Suprapubic skin (tissue), 4 donors: ENCODE measurements around the gene CEP43. TPM values are rescaled to one million over a fixed set of nuclear protein-coding genes. Genes with fewer than 3 reads are reported as not detected.

Experiments
- DNase-seq, 2 donors: peaks; one replicate each; pipeline ENCODE4 v3.0.0-alpha.2; 2019; ENCODE audit warnings: low spot score in 2 of 2
- H3K27ac ChIP-seq: fragments of 200-600 bp; sonication (generic); one replicate; pipeline ENCODE4 v1.5.1; 2019
- H3K27me3 ChIP-seq: fragments of 200-600 bp; sonication (generic); one replicate; pipeline ENCODE4 v1.5.1; 2019
- H3K36me3 ChIP-seq: fragments of 200-600 bp; sonication (generic); one replicate; pipeline ENCODE4 v1.5.1; 2019
- H3K4me1 ChIP-seq: fragments of 200-600 bp; sonication (generic); one replicate; pipeline ENCODE4 v1.5.1; 2019
- H3K4me3 ChIP-seq: fragments of 200-600 bp; sonication (generic); one replicate; pipeline ENCODE4 v1.5.1; 2019; ENCODE audit warnings: mild to moderate bottlenecking
- H3K9me3 ChIP-seq: fragments of 200-600 bp; sonication (generic); one replicate; pipeline ENCODE4 v1.5.1; 2019
- CTCF ChIP-seq, 2 donors: fragments of 200-600 bp in 1 of 2; fragments of 450-650 bp in 1 of 2; sonication (generic) in 1 of 2; IDR thresholded peaks; one replicate each; pipeline ENCODE4 v1.5.1; 2016 to 2019; ENCODE audit warnings: antibody characterized with exemption in 2 of 2, mild to moderate bottlenecking in 1 of 2, moderate library complexity in 1 of 2
- EP300 ChIP-seq: sonication (generic); formaldehyde crosslinking; IDR thresholded peaks from one replicate; pipeline ENCODE4 v1.6.1; 2017; ENCODE audit warnings: antibody characterized with exemption
- POLR2A ChIP-seq, 2 donors: fragments of 450-650 bp; IDR thresholded peaks; one replicate each; pipeline ENCODE4 v1.6.1; 2017; ENCODE audit warnings: antibody characterized with exemption in 2 of 2, mild to moderate bottlenecking in 2 of 2, moderate library complexity in 2 of 2
- POLR2AphosphoS5 ChIP-seq, 3 donors: sonication (generic); formaldehyde crosslinking; IDR thresholded peaks; one replicate each; pipeline ENCODE4 v1.6.1; 2017; ENCODE audit warnings: antibody characterized with exemption in 3 of 3
- WGBS: methylation state at CpG from one replicate; pipeline ENCODE4 v1.1.5; 2018; 5-methylcytosine and 5-hydroxymethylcytosine counted together
- total RNA-seq, 4 donors: library from RNA; depleted of rRNA; stranded (reverse); fragments of >200 nt; gene quantifications; one replicate each; pipeline ENCODE4 v1.1.0, GENCODE V29; 2016

Gene CEP43
- total RNA-seq, 4 donors from 2014 or later, result 7.8 to 21.3 (median 11.2) TPM

DNA sequence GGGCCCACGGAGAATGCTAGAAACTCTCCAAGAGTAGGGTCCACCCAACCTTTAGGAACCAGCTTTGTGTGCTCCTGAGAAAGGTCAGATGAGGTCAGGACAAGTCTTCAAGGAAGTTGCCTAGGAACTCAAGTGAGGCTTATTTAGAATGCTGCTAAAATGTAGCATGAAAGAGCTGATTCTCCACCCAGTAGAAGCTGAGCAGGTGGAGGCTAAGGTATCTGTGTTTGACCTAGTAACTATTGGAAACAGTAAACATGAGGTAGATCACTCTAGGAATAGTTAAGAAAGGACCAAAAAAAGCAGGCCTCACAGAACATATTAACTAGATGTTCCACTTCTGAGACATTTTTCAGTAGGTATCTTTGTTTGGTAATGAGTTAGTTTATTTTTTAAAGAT is 13.9 kb downstream of the CEP43 start:
- TF ChIP-seq POLR2AphosphoS5 (IDR thresholded peaks at IDR 0.05) (no peak), CTCF (IDR thresholded peaks at IDR 0.05) (no peak), POLR2A (IDR thresholded peaks at IDR 0.05) (no peak), EP300 (no peak)
- DNase-seq, result no peak
- WGBS, result 100% methylated on average over 1 of the region's 1 CpG
- Histone ChIP-seq H3K4me1 (no peaks in the 10 kb centered on the region), H3K27me3 (no peaks in the 10 kb centered on the region), H3K4me3 (no peak overlapping the region), H3K9me3 (no peaks in the 10 kb centered on the region), H3K36me3 (peaks cover 30% of the 10 kb centered on the region), H3K27ac (no peak overlapping the region)

GRCh38 chr6:167013946-167014345 is 14.7 kb downstream of the CEP43 start:
- Histone ChIP-seq H3K9me3 (no peaks in the 10 kb centered on the region), H3K36me3 (peaks cover 32% of the 10 kb centered on the region), H3K4me3 (no peak overlapping the region), H3K27ac (no peak overlapping the region), H3K27me3 (no peaks in the 10 kb centered on the region), H3K4me1 (no peaks in the 10 kb centered on the region)
- no peak for TF ChIP-seq POLR2AphosphoS5 (IDR thresholded peaks at IDR 0.05)
- no peak for TF ChIP-seq EP300
- DNase-seq, result no peak
- 96% methylated on average over 4 of the region's 4 CpGs for WGBS

GRCh38 chr6:167015302-167015701 is 16.1 kb downstream of the CEP43 start:
- Histone ChIP-seq H3K36me3 (peaks cover 37% of the 10 kb centered on the region), H3K4me1 (no peaks in the 10 kb centered on the region), H3K27ac (no peak overlapping the region), H3K9me3 (no peaks in the 10 kb centered on the region), H3K27me3 (no peaks in the 10 kb centered on the region), H3K4me3 (no peak overlapping the region)
- TF ChIP-seq POLR2AphosphoS5 (IDR thresholded peaks at IDR 0.05) (no peak), CTCF (IDR thresholded peaks at IDR 0.05) (no peak), EP300 (no peak), POLR2A (IDR thresholded peaks at IDR 0.05) (no peak)
- DNase-seq, result no peak
- 95% methylated on average over 9 of the region's 9 CpGs for WGBS

- H3K27me3 ChIP-seq, result no peaks in the 10 kb centered on the region
- WGBS, result 93% methylated on average over 3 of the region's 3 CpGs
- no peak for DNase-seq
- H3K4me3 ChIP-seq, result no peak overlapping the region
- H3K4me1 ChIP-seq, result no peaks in the 10 kb centered on the region
- no peaks in the 10 kb centered on the region for H3K9me3 ChIP-seq
- no peak overlapping the region for H3K27ac ChIP-seq
- peaks cover 36% of the 10 kb centered on the region for H3K36me3 ChIP-seq
- TF ChIP-seq CTCF (IDR thresholded peaks at IDR 0.05) (no peak), EP300 (no peak), POLR2A (IDR thresholded peaks at IDR 0.05) (no peak), POLR2AphosphoS5 (IDR thresholded peaks at IDR 0.05) (no peak)
These were observed 21.0 kb downstream of the CEP43 start for GRCh38 chr6:167020206-167020605.

- Histone ChIP-seq H3K27ac (no peak overlapping the region), H3K27me3 (no peaks in the 10 kb centered on the region), H3K4me1 (no peaks in the 10 kb centered on the region), H3K4me3 (no peak overlapping the region), H3K9me3 (no peaks in the 10 kb centered on the region), H3K36me3 (peaks cover 59% of the 10 kb centered on the region)
- WGBS, result 89% methylated on average over 3 of the region's 3 CpGs
- no peak for TF ChIP-seq POLR2A (IDR thresholded peaks at IDR 0.05)
- TF ChIP-seq EP300, result no peak
- DNase-seq, result no peak
These were observed 28.1 kb downstream of the CEP43 start for GRCh38 chr6:167027308-167027707.

GRCh38 chr6:167027772-167028171 is 28.6 kb downstream of the CEP43 start:
- 95% methylated on average over 6 of the region's 6 CpGs for WGBS
- Histone ChIP-seq H3K4me1 (no peaks in the 10 kb centered on the region), H3K27ac (no peak overlapping the region), H3K9me3 (no peaks in the 10 kb centered on the region), H3K4me3 (no peak overlapping the region), H3K27me3 (no peaks in the 10 kb centered on the region), H3K36me3 (peaks cover 59% of the 10 kb centered on the region)
- no peak for DNase-seq
- no peak for TF ChIP-seq POLR2AphosphoS5 (IDR thresholded peaks at IDR 0.05)
- no peak for TF ChIP-seq EP300
- TF ChIP-seq CTCF (IDR thresholded peaks at IDR 0.05), result no peak
- TF ChIP-seq POLR2A (IDR thresholded peaks at IDR 0.05), result no peak
